ENCODE data around the gene PEX6.

PEX6 gene

GRCh38 chr6:43014434-43014909, 35.5 kb upstream of the PEX6 start:
- peaks cover 69% of the 10 kb centered on the region for H3K79me2 ChIP-seq (ENCODE audit: insufficient read depth, low read length)
- H3K4me3 ChIP-seq (ENCODE audit: low read depth in 1 of 2, low read length in 2 of 2), result peak overlapping the region; percentile 74 to 91
- peak overlapping the region; percentile 76 for H2AFZ ChIP-seq (ENCODE audit: low read depth, low read length)
- ATAC-seq (ENCODE audit: insufficient read depth, low read depth) (no peak), DNase-seq (no peak)
- TF ChIP-seq CTCF (IDR thresholded peaks at IDR 0.05; ENCODE audit: borderline replicate concordance, extremely low read depth, low read length, poor library complexity, severe bottlenecking), result no peak
- TF ChIP-seq EZH2 (IDR thresholded peaks at IDR 0.05; ENCODE audit: borderline replicate concordance, low read depth, low read length, severe bottlenecking), result no peak
- peaks cover 72% of the 10 kb centered on the region for H3K36me3 ChIP-seq (ENCODE audit: insufficient read depth, low read length)
- H3K9ac ChIP-seq (ENCODE audit: low read depth, low read length), result peak overlapping the region; percentile 75
- peak overlapping the region; percentile 90 for H3K4me2 ChIP-seq (ENCODE audit: insufficient read depth, low read length)
- no peaks in the 10 kb centered on the region for H3K27me3 ChIP-seq (ENCODE audit: insufficient read depth, low read length, poor library complexity)
- H3K4me1 ChIP-seq (ENCODE audit: insufficient read depth, low read length), result peaks cover 64% of the 10 kb centered on the region
- peak overlapping the region; percentile 88 for H3K27ac ChIP-seq (ENCODE audit: low read length)
- H4K20me1 ChIP-seq (ENCODE audit: insufficient read depth, low read length), result peaks cover 27% of the 10 kb centered on the region; the same call in 1 of the 2 replicates
- H3K9me3 ChIP-seq (ENCODE audit: insufficient read depth, low read length, severe bottlenecking), result no peaks in the 10 kb centered on the region

GRCh38 chr6:43013843-43014433, 35.0 kb upstream of the PEX6 start, which contains the start of the genes KLHDC3 and MEA1:
TSS of gene KLHDC3 (plus strand) at chr6:43014249. CDS start at chr6:43017193, 2,944 bp downstream.
TSS of gene MEA1 (minus strand) at chr6:43013946. CDS start at chr6:43013813, 133 bp downstream.
- Histone ChIP-seq H3K4me3 (ENCODE audit: low read depth in 1 of 2, low read length in 2 of 2) (peak within 1 kb of the TSS; percentile 91 to 94), H4K20me1 (ENCODE audit: insufficient read depth, low read length) (peaks cover 27% of the 10 kb centered on the region; the same call in 1 of the 2 replicates), H3K36me3 (ENCODE audit: insufficient read depth, low read length) (peaks cover 72% of the 10 kb centered on the region), H3K79me2 (ENCODE audit: insufficient read depth, low read length) (peaks cover 69% of the 10 kb centered on the region), H3K9me3 (ENCODE audit: insufficient read depth, low read length, severe bottlenecking) (no peaks in the 10 kb centered on the region), H3K27ac (ENCODE audit: low read length) (peak within 1 kb of the TSS; percentile 88), H2AFZ (ENCODE audit: low read depth, low read length) (peak within 1 kb of the TSS; percentile 95), H3K4me2 (ENCODE audit: insufficient read depth, low read length) (peak within 1 kb of the TSS; percentile 99), H3K4me1 (ENCODE audit: insufficient read depth, low read length) (peaks cover 62% of the 10 kb centered on the region), H3K27me3 (ENCODE audit: insufficient read depth, low read length, poor library complexity) (no peaks in the 10 kb centered on the region), H3K9ac (ENCODE audit: low read depth, low read length) (peak within 1 kb of the TSS; percentile 90)
- DNase-seq (peak; percentile 100), ATAC-seq (ENCODE audit: insufficient read depth, low read depth) (peak; percentile 88)
- TF ChIP-seq CTCF (IDR thresholded peaks at IDR 0.05; ENCODE audit: borderline replicate concordance, extremely low read depth, low read length, poor library complexity, severe bottlenecking) (no peak), EZH2 (IDR thresholded peaks at IDR 0.05; ENCODE audit: borderline replicate concordance, low read depth, low read length, severe bottlenecking) (no peak)

GRCh38 chr6:43013097-43013842, 34.3 kb upstream of the PEX6 start:
- peaks cover 72% of the 10 kb centered on the region for H3K36me3 ChIP-seq (ENCODE audit: insufficient read depth, low read length)

More at GRCh38 chr6:43013097-43013842, 34.3 kb upstream of the PEX6 start:
- Histone ChIP-seq H3K27ac (ENCODE audit: low read length) (peak overlapping the region; percentile 86), H3K4me2 (ENCODE audit: insufficient read depth, low read length) (peak overlapping the region; percentile 99), H3K9me3 (ENCODE audit: insufficient read depth, low read length, severe bottlenecking) (no peaks in the 10 kb centered on the region), H3K4me1 (ENCODE audit: insufficient read depth, low read length) (peaks cover 62% of the 10 kb centered on the region), H4K20me1 (ENCODE audit: insufficient read depth, low read length) (peaks cover 27% of the 10 kb centered on the region; the same call in 1 of the 2 replicates), H3K4me3 (ENCODE audit: low read depth in 1 of 2, low read length in 2 of 2) (peak overlapping the region; percentile 91 to 94), H2AFZ (ENCODE audit: low read depth, low read length) (peak overlapping the region; percentile 95), H3K9ac (ENCODE audit: low read depth, low read length) (peak overlapping the region; percentile 90), H3K79me2 (ENCODE audit: insufficient read depth, low read length) (peaks cover 70% of the 10 kb centered on the region), H3K27me3 (ENCODE audit: insufficient read depth, low read length, poor library complexity) (no peaks in the 10 kb centered on the region)
- TF ChIP-seq CTCF (IDR thresholded peaks at IDR 0.05; ENCODE audit: borderline replicate concordance, extremely low read depth, low read length, poor library complexity, severe bottlenecking) (no peak), EZH2 (IDR thresholded peaks at IDR 0.05; ENCODE audit: borderline replicate concordance, low read depth, low read length, severe bottlenecking) (no peak)
- ATAC-seq (ENCODE audit: insufficient read depth, low read depth) (peak; percentile 0; the same call in 1 of the 3 replicates), DNase-seq (no peak)

All from DND-41 (cell line).